ENCODE results near the gene SLC27A5.

DNA sequence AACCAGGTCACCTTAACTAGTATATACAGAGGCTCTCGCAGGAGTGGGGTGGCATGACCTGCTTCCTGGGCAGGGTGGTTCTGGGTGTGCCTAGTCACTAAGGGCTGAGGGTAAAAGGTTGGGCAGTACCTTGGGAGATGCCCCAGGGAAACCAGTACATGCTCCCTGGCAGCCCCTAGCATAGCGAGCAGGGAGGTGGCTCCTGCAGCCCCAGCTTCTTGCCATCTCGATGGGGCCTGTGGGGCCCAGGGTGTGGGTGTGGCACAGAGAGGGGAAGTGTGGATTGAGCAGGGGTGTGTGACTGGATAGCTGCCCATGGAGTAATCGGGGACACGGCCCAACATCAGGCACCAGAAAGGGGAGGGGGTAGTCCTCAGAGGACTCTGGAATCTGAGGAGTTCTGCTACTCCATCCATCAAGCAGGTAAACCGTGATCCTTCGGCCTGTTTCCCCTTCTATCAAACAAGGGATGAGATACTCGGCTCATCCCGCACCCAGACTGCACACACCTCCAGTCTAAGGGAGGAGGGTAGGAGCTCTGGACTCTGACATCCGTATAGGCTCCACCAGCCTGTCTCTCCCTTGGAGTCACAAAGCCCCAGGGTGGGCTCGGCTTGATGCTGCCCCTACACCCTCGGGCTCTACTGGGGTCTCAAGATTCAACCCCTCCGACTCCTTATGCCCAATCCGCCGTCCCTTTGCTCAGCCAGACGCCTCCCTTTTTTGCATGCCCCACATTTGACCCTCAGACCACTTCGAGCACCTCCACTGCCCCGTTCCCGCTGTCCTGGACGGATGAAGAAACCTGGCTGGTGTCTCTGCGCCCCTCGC, 6.7 kb upstream of the SLC27A5 start:
- TF ChIP-seq, protein P1, sequence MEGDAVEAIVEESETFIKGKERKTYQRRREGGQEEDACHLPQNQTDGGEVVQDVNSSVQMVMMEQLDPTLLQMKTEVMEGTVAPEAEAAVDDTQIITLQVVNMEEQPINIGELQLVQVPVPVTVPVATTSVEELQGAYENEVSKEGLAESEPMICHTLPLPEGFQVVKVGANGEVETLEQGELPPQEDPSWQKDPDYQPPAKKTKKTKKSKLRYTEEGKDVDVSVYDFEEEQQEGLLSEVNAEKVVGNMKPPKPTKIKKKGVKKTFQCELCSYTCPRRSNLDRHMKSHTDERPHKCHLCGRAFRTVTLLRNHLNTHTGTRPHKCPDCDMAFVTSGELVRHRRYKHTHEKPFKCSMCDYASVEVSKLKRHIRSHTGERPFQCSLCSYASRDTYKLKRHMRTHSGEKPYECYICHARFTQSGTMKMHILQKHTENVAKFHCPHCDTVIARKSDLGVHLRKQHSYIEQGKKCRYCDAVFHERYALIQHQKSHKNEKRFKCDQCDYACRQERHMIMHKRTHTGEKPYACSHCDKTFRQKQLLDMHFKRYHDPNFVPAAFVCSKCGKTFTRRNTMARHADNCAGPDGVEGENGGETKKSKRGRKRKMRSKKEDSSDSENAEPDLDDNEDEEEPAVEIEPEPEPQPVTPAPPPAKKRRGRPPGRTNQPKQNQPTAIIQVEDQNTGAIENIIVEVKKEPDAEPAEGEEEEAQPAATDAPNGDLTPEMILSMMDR (IDR thresholded peaks at IDR 0.05) = peak in 2 of 7 experiments; percentile 61 to 71
- no peak for TF ChIP-seq POLR2A (IDR thresholded peaks at IDR 0.05)

All from body of pancreas (tissue), 4 donors.